Neural progenitor cell (in vitro differentiated cells): ENCODE results near the gene KCNMA1. TPM values are rescaled to one million over a fixed set of nuclear protein-coding genes. Genes with fewer than 3 reads are reported as not detected.
A peak's percentile ranks its signal among the peaks of the same experiment; 100 is the strongest.

ENCODE experiments used
- DNase-seq: peaks from one replicate; pipeline ENCODE4 v3.0.0-alpha.2; 2016; ENCODE audit warnings: low spot score
- H2AFZ ChIP-seq: fragments of 200-600 bp; sonication (generic); replicated peaks from 2 replicates; pipeline ENCODE4 v1.6.1; 2016; ENCODE audit warnings: antibody characterized with exemption
- H3F3A ChIP-seq: fragments of 200-600 bp; sonication (generic); 2 replicates; pipeline ENCODE4 v1.6.1; 2016; ENCODE audit warnings: antibody characterized with exemption, low read depth
- H3K27ac ChIP-seq: fragments of 200-600 bp; sonication (generic); 2 replicates; pipeline ENCODE4 v1.5.1; 2016; ENCODE audit warnings: mild to moderate bottlenecking
- H3K27me3 ChIP-seq: fragments of 200-600 bp; sonication (generic); 2 replicates; pipeline ENCODE4 v1.6.1; 2016; ENCODE audit warnings: mild to moderate bottlenecking, moderate library complexity
- H3K36me3 ChIP-seq: fragments of 200-600 bp; sonication (generic); 2 replicates; pipeline ENCODE4 v1.5.1; 2016
- H3K4me1 ChIP-seq: fragments of 200-600 bp; sonication (generic); 2 replicates; pipeline ENCODE4 v1.6.1; 2016; ENCODE audit warnings: mixed run types
- H3K4me2 ChIP-seq: fragments of 200-600 bp; sonication (generic); 2 replicates; pipeline ENCODE4 v1.6.1; 2016
- H3K4me3 ChIP-seq: fragments of 200-600 bp; sonication (generic); 2 replicates; pipeline ENCODE4 v1.5.1; 2016
- H3K79me2 ChIP-seq: fragments of 200-600 bp; sonication (generic); 2 replicates; pipeline ENCODE4 v1.6.1; 2016; ENCODE audit warnings: low read depth
- H3K9ac ChIP-seq: fragments of 200-600 bp; sonication (generic); 2 replicates; pipeline ENCODE4 v1.6.1; 2016
- H3K9me3 ChIP-seq: fragments of 200-600 bp; sonication (generic); 2 replicates; pipeline ENCODE4 v1.5.1; 2016; ENCODE audit warnings: low read depth
- H4K20me1 ChIP-seq: fragments of 200-600 bp; sonication (generic); 2 replicates; pipeline ENCODE4 v1.6.1; 2016; ENCODE audit warnings: low read depth
- H3K27ac Mint-ChIP-seq: 3 replicates; pipeline ENCODE4 v1.8.0; 2021; ENCODE audit warnings: mixed read lengths
- H3K27me3 Mint-ChIP-seq: 2 replicates; pipeline ENCODE4 v1.8.0; 2022; ENCODE audit warnings: low read depth, mild to moderate bottlenecking, inconsistent platforms, moderate library complexity, mixed read lengths; ENCODE audit not compliant: insufficient read depth
- H3K36me3 Mint-ChIP-seq: 3 replicates; pipeline ENCODE4 v1.8.0; 2021; ENCODE audit warnings: mixed read lengths
- H3K4me1 Mint-ChIP-seq: 3 replicates; pipeline ENCODE4 v1.8.0; 2021; ENCODE audit warnings: mixed read lengths
- H3K4me3 Mint-ChIP-seq: 3 replicates; pipeline ENCODE4 v1.8.0; 2021; ENCODE audit warnings: mild to moderate bottlenecking, moderate library complexity, mixed read lengths
- H3K9me3 Mint-ChIP-seq: 3 replicates; pipeline ENCODE4 v1.8.0; 2020; ENCODE audit warnings: mixed read lengths
- CTCF ChIP-seq: fragments of 200-600 bp; sonication (generic); IDR thresholded peaks from 2 replicates; pipeline ENCODE4 v1.5.1; 2017; ENCODE audit warnings: antibody characterized with exemption, mild to moderate bottlenecking
- EZH2 ChIP-seq: fragments of 200-600 bp; sonication (generic); IDR thresholded peaks from 2 replicates; pipeline ENCODE4 v1.6.1; 2017; ENCODE audit warnings: antibody characterized with exemption, mild to moderate bottlenecking, moderate library complexity
- EZH2phosphoT487 ChIP-seq: fragments of 200-600 bp; sonication (generic); IDR thresholded peaks from 2 replicates; pipeline ENCODE4 v1.6.1; 2017; ENCODE audit warnings: antibody characterized with exemption
- total RNA-seq: library from RNA; depleted of rRNA; stranded (reverse); fragments of >200 nt; gene quantifications from 2 replicates; pipeline ENCODE4 v1.2.3, GENCODE V29; 2015; ENCODE audit warnings: low replicate concordance

Gene KCNMA1
- total RNA-seq, 1 donor from 2014 or later: 2.4 TPM

- no peaks in the 10 kb centered on the region for H3K9me3 Mint-ChIP-seq
- H3K79me2 ChIP-seq: no peaks in the 10 kb centered on the region
- DNase-seq: no peak
- H3K4me3 Mint-ChIP-seq: no peak overlapping the region
- peaks cover 5% of the 10 kb centered on the region for H3K27me3 Mint-ChIP-seq
- peak overlapping the region; percentile 11 for H3K4me2 ChIP-seq
- no peak for TF ChIP-seq EZH2phosphoT487
- no peak for TF ChIP-seq CTCF
- TF ChIP-seq EZH2: no peak
- H3K27me3 ChIP-seq: no peaks in the 10 kb centered on the region
- no peaks in the 10 kb centered on the region for H3F3A ChIP-seq
- peaks cover 8% of the 10 kb centered on the region for H3K4me1 ChIP-seq
- no peaks in the 10 kb centered on the region for H3K36me3 Mint-ChIP-seq
- H4K20me1 ChIP-seq: no peaks in the 10 kb centered on the region
- H3K4me3 ChIP-seq: no peak overlapping the region
- no peaks in the 10 kb centered on the region for H3K36me3 ChIP-seq
- H2AFZ ChIP-seq: no peak overlapping the region
- no peak overlapping the region for H3K27ac ChIP-seq
- H3K9ac ChIP-seq: no peak overlapping the region
- H3K9me3 ChIP-seq: no peaks in the 10 kb centered on the region
- H3K27ac Mint-ChIP-seq: no peak overlapping the region
- H3K4me1 Mint-ChIP-seq: peaks cover 8% of the 10 kb centered on the region
Measured at GRCh38 chr10:77187376-77187999, 450.1 kb downstream of the KCNMA1 start.

- H3K4me2 ChIP-seq: no peak overlapping the region
- no peak overlapping the region for H3K27ac ChIP-seq
- H3F3A ChIP-seq: no peaks in the 10 kb centered on the region
- no peak overlapping the region for H3K27ac Mint-ChIP-seq
- H3K9ac ChIP-seq: no peak overlapping the region
- TF ChIP-seq CTCF: no peak
- no peak for TF ChIP-seq EZH2
- no peak for TF ChIP-seq EZH2phosphoT487
- H4K20me1 ChIP-seq: no peaks in the 10 kb centered on the region
- peaks cover 5% of the 10 kb centered on the region for H3K27me3 Mint-ChIP-seq
- no peaks in the 10 kb centered on the region for H3K27me3 ChIP-seq
- DNase-seq: no peak
- H3K9me3 ChIP-seq: no peaks in the 10 kb centered on the region
- no peaks in the 10 kb centered on the region for H3K36me3 Mint-ChIP-seq
- peaks cover 8% of the 10 kb centered on the region for H3K4me1 ChIP-seq
- no peak overlapping the region for H2AFZ ChIP-seq
- H3K4me3 ChIP-seq: no peak overlapping the region
- no peak overlapping the region for H3K4me3 Mint-ChIP-seq
- peaks cover 8% of the 10 kb centered on the region for H3K4me1 Mint-ChIP-seq
- no peaks in the 10 kb centered on the region for H3K36me3 ChIP-seq
- no peaks in the 10 kb centered on the region for H3K79me2 ChIP-seq
- no peaks in the 10 kb centered on the region for H3K9me3 Mint-ChIP-seq
Measured at GRCh38 chr10:77186936-77187335, 450.7 kb downstream of the KCNMA1 start.

GRCh38 chr10:77185696-77186095 lies 451.9 kb downstream of the KCNMA1 start:
- no peaks in the 10 kb centered on the region for H3K27me3 ChIP-seq
- no peaks in the 10 kb centered on the region for H3K79me2 ChIP-seq
- no peak overlapping the region for H3K4me3 ChIP-seq
- H3K9me3 Mint-ChIP-seq: no peaks in the 10 kb centered on the region
- TF ChIP-seq CTCF (no peak), EZH2 (no peak), EZH2phosphoT487 (no peak)
- H3K9me3 ChIP-seq: no peaks in the 10 kb centered on the region
- no peak overlapping the region for H2AFZ ChIP-seq
- H3K36me3 ChIP-seq: no peaks in the 10 kb centered on the region
- DNase-seq: no peak
- H3K27ac Mint-ChIP-seq: no peak overlapping the region
- peaks cover 8% of the 10 kb centered on the region for H3K4me1 Mint-ChIP-seq
- H3F3A ChIP-seq: no peaks in the 10 kb centered on the region
- H3K4me3 Mint-ChIP-seq: no peak overlapping the region
- no peak overlapping the region for H3K9ac ChIP-seq
- no peaks in the 10 kb centered on the region for H3K36me3 Mint-ChIP-seq
- peaks cover 5% of the 10 kb centered on the region for H3K27me3 Mint-ChIP-seq
- H3K4me2 ChIP-seq: no peak overlapping the region
- H3K27ac ChIP-seq: no peak overlapping the region
- H3K4me1 ChIP-seq: peaks cover 8% of the 10 kb centered on the region
- no peaks in the 10 kb centered on the region for H4K20me1 ChIP-seq
